Measurements from ENCODE around the gene CCN2.

CCN2 gene

GRCh38 chr6:131950767-131951575 lies at the start of gene CCN2:
Gene CCN2 (minus strand): TSS chr6:131951372. CDS start chr6:131951172, 200 bp downstream.
- peak; percentile 71 for DNase-seq

- no peak for DNase-seq
Measured at GRCh38 chr6:132000296-132000695, 49.1 kb upstream of the CCN2 start.

DNA sequence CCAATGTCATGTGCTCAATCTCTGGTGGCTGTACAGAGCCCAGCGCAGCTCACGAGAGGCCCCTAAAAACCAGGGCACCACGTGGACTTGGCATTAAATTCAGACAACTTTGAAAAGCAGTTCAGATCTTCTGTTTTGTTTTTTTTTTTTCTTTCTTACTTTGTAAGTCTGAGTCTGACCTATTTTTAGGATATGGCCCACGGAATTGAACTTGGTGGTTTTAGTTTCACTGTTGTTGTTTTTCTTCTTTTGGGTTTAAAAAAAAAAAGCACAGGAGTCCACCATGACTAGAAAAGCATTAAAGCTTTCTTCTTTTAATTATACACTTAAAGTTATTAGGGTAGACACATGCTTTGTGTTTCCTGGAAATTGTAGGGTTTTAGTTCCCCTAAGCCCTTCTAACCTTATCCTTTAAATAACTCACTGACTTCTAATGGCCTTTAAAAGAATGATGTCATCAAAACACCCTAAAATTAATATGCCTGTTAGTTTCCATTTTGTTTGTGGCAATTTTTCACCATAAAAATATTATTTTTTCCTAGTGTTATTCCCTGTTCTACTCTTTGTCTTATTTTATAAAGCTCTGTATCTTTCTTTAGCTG lies 48.5 kb upstream of the CCN2 start:
- DNase-seq = no peak

- peak; percentile 13 for DNase-seq
Measured at GRCh38 chr6:131998255-131998982, 47.2 kb upstream of the CCN2 start.

GRCh38 chr6:131997429-131998153 lies 46.4 kb upstream of the CCN2 start:
- DNase-seq = peak; percentile 72

GRCh38 chr6:131995917-131996316 lies 44.7 kb upstream of the CCN2 start:
- DNase-seq = peak; percentile 31

- DNase-seq = no peak
Measured at GRCh38 chr6:131992557-131992956, 41.4 kb upstream of the CCN2 start.

- no peak for DNase-seq
Measured at GRCh38 chr6:131989036-131989435, 37.9 kb upstream of the CCN2 start.

GRCh38 chr6:131982740-131983259 lies 31.6 kb upstream of the CCN2 start:
- no peak for DNase-seq

DNA sequence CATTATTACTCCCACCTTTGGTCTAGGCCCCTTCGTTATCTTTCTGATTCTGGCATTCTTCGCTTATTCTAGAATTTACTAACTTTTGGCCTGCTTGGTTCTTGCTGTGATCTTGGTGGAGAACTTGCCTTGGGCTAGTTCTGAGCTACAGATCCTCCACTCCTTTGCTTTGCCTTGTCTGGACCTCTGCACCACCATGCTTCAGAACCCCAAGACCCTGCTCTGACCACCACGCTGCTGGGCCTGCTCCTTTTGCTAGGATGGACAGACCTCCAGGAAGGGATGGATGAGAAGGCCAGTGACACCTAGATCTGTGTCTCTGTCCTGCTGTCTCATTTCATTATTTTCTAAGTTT lies 30.4 kb upstream of the CCN2 start:
- DNase-seq = no peak

DNA sequence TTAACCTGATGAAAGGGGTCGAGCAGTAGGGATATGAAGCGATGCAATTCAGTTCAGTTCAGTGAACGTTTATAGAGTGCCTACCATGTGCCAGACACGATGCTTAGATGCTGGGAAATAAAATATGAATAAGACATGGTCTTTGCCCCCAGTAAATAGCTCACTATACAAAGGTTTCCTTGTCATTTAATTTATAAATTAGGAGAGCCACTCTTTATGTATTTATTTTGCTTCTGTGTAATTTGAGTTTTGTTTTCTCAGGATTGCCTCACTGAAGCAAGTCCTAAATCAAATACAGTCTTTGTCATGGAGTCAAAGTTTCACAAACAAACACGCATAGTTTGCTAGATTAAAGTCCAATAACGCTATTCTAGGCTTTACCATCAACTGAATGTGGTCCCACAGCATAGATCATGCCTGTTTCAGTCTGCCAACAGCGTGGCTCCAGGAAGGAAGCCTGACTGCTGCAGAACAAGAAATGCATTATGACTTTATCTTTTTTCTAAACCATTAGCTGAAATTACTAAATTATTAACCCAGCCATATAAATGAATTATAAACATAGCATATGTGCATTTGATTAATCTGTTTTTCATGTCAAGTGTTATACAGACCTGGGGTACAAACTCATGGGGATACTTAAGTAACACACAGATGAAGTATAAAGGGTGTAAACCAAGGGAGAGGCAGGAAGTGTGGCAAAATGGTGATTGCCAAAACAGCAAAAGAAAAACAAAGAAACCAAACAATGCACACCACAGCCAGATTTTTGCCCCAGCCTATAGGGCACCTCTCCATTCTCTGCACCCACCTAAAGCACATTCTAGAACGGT lies 29.8 kb upstream of the CCN2 start:
- no peak for DNase-seq

GRCh38 chr6:131980338-131980790 lies 29.2 kb upstream of the CCN2 start:
- no peak for DNase-seq

GRCh38 chr6:131979515-131980337 lies 28.6 kb upstream of the CCN2 start:
- no peak for DNase-seq

GRCh38 chr6:131978522-131978921 lies 27.4 kb upstream of the CCN2 start:
- no peak for DNase-seq

DNA sequence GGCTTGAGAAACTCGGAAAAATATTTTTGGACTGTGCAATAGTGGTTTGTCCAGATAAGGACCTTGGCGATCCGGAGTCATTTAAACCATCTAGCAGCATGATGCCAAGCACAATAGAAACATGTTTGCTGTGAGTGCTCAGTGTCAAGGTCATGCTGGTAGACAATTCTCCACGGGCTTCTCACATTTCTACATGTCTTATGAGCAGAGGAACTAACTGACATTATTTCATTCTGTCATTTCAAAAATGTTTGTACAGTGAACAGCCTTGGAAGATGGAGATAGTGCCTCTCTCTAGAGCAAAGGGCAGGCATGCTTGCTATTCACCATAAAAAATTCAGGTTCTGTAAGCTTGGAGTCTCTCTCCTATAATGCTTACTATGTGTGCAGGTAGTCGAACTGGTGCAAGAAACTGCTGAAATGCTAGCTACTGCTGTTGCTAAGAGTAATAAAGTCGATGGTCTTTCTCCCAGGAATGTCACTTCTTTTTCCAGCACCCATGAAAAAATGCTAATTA lies 25.4 kb upstream of the CCN2 start:
- no peak for DNase-seq

DNA sequence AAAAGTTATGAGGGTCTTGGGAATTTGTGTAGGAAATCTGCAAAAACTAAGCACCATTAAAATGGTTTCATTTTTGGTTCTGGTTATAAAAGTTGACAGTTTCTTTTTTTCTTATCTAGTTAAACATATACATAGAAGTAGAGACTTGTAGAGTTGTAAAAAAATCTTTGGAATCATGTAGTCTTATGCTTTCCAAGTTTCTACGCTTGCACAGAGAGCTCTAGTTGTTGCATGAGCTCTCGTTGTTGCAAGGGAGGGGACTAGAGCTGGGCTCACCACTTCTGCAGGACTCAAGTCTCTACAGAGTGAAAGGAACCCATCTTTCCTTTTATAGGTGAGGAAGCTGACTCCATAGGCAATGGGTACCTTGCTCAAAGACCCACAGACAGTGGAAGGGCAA lies 21.6 kb upstream of the CCN2 start:
- no peak for DNase-seq

GRCh38 chr6:131970076-131970859 lies 19.1 kb upstream of the CCN2 start:
- DNase-seq = no peak

DNA sequence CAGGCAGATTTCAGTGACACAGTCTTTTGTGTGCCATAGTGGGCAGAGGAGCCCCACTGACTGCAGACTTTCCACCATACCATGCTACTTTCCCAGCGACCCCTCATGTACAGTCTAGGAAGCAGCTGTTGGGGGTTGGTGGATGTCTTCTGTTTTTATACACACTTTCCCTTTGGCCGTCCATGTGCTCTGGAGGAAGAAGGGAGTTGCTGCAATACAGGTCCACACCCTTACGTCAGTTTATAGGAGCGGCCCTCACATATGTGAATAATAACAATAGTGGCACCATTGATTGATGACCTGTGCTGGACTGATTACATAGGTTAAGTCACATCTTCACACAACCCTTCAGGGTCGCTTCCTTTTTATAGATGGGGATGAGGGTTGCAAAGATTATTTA lies 17.5 kb upstream of the CCN2 start:
- DNase-seq = no peak

DNA sequence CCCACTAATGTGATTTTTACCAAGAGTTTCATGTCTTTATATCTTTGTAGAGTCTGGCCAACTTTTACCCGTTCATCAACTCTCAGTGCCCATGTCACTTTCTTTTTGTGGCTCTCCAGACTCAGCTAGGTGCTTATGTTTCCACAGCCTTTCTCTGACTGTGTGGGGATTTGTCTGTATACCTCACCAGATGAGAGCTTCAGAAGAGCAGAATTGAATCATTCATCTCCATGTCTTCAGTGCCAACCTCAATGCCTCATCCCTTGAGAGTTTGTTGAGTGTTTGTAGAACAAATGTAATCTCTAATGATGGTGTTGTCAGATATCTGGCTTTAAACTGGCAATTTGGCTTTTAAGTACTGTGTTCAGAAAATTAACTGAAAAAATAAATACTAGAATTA lies 16.8 kb upstream of the CCN2 start:
- DNase-seq = peak; percentile 34

DNA sequence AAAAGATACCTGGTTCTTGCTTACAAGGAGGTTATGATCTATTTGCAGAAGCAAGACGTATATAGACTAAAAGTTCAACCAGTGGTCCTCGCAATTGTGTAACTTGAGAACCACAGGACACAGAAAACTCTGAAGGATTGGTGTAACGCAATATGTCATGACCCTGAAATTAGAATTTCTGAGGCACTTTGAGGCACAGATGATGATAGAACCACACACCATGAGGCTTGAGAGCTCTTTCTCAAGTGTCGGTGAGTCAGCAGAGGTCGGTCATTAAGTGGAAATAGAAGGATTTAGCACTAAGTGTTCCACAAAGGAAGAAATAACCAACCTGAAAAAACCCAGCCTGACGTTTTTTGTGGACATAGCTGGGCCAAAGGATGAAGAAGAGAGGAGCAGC lies 15.3 kb upstream of the CCN2 start:
- DNase-seq = peak; percentile 80

Data from DMS53 (cell line).